ENCODE measurements around the gene ADCK1. TPM values are rescaled to one million over a fixed set of nuclear protein-coding genes. Genes with fewer than 3 reads are reported as not detected.
"Not testable (repeated sequence)": the region's sequence is repeated elsewhere in the genome, so short reads cannot be mapped to it uniquely, and the experiment has no call there.

The ADCK1 gene
- total RNA-seq, 1 donor from 2014 or later = 7.8 TPM

- DNase-seq (ENCODE audit: extremely low spot score, unreplicated experiment) = no peak
- Mint-ChIP-seq H3K27ac (ENCODE audit: unreplicated experiment) (no peak overlapping the region), H3K9me3 (ENCODE audit: unreplicated experiment) (peaks cover 15% of the 10 kb centered on the region), H3K36me3 (ENCODE audit: unreplicated experiment) (peaks cover 13% of the 10 kb centered on the region), H3K4me1 (ENCODE audit: unreplicated experiment) (peaks cover 8% of the 10 kb centered on the region), H3K4me3 (ENCODE audit: unreplicated experiment) (no peak overlapping the region), H3K27me3 (ENCODE audit: unreplicated experiment) (no peaks in the 10 kb centered on the region)
- no peak for TF ChIP-seq CTCF (IDR thresholded peaks at IDR 0.05)
Measured at GRCh38 chr14:77885367-77885766, 85.5 kb downstream of the ADCK1 start.

DNA sequence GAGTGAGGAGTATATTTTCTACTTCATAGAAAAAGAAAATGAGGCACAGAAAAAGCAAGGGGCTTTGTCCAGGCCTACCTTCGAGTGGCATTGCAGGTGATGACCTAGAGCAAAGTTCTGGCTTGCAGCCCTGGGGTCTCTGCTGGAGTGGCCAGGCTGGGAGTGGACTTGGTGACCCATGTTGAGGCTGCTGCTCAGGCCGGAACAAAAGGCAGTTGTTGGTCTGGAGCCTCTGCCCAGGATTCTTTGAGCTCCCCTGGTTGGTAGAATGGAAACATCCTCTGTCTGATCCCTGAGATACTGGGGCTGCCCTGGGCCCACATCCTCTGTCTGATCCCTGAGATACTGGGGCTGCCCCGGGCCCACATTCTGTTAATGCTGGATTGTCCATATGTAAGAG, 86.1 kb downstream of the ADCK1 start:
- Mint-ChIP-seq H3K4me1 (ENCODE audit: unreplicated experiment) (peaks cover 8% of the 10 kb centered on the region), H3K4me3 (ENCODE audit: unreplicated experiment) (no peak overlapping the region), H3K27me3 (ENCODE audit: unreplicated experiment) (no peaks in the 10 kb centered on the region), H3K27ac (ENCODE audit: unreplicated experiment) (no peak overlapping the region), H3K36me3 (ENCODE audit: unreplicated experiment) (peaks cover 18% of the 10 kb centered on the region), H3K9me3 (ENCODE audit: unreplicated experiment) (peaks cover 18% of the 10 kb centered on the region)
- no peak for DNase-seq (ENCODE audit: extremely low spot score, unreplicated experiment)
- no peak for TF ChIP-seq CTCF (IDR thresholded peaks at IDR 0.05)

- H3K27me3 Mint-ChIP-seq (ENCODE audit: unreplicated experiment); DNase-seq (ENCODE audit: extremely low spot score, unreplicated experiment); H3K4me1 Mint-ChIP-seq (ENCODE audit: unreplicated experiment); H3K4me3 Mint-ChIP-seq (ENCODE audit: unreplicated experiment); H3K27ac Mint-ChIP-seq (ENCODE audit: unreplicated experiment): not testable (repeated sequence)
- H3K36me3 Mint-ChIP-seq (ENCODE audit: unreplicated experiment) = peaks cover 18% of the 10 kb centered on the region
- H3K9me3 Mint-ChIP-seq (ENCODE audit: unreplicated experiment) = peaks cover 18% of the 10 kb centered on the region
Measured at GRCh38 chr14:77888903-77889302, 89.0 kb downstream of the ADCK1 start.

DNA sequence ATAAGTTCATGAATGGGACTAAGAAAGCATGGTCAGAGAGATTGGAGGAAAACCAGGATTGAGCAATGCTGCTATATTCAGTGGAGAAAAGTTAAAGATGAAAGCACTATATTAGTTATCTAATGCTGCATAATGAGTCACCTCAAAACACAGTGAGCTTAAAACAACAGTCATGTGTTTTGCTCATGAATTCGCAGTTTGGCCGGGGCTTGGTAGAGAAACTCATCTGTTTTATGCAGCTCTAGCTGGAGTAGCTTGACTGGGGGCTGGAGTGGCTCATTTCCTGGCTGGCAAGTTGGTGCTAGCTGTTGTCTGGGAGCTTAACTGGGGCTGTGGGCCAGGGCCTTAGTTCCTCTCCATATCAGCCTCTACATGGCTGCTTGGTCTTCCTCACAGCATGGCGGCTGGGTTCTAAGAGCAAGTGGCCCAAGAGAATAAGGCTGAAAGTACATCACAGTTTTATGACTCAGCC, 90.1 kb downstream of the ADCK1 start:
- Mint-ChIP-seq H3K27me3 (ENCODE audit: unreplicated experiment) (no peaks in the 10 kb centered on the region), H3K4me1 (ENCODE audit: unreplicated experiment) (no peaks in the 10 kb centered on the region), H3K4me3 (ENCODE audit: unreplicated experiment) (no peak overlapping the region), H3K36me3 (ENCODE audit: unreplicated experiment) (peaks cover 18% of the 10 kb centered on the region), H3K27ac (ENCODE audit: unreplicated experiment) (no peak overlapping the region), H3K9me3 (ENCODE audit: unreplicated experiment) (peaks cover 18% of the 10 kb centered on the region)
- no peak for TF ChIP-seq CTCF (IDR thresholded peaks at IDR 0.05)
- DNase-seq (ENCODE audit: extremely low spot score, unreplicated experiment) = no peak

DNA sequence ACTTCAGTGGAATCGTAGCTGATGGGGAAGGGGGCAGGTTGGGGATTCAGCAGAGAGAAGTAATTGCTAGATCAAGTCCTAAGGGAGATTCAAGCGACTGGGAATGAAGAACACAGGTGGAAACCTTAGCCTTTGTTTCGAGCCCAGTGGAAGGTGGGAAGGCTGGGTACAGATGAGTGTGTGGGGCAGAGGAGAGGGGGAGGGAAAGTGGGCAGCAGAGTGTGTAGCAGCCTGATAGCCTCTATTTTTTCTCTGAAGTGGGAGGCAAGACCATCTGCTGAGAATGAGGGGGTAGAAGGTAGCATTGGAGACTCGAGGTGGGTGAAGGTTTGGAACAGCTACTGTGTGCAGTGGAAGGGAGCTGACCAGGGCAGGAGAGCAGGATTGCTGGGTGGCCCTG, 91.0 kb downstream of the ADCK1 start:
- no peak for TF ChIP-seq CTCF (IDR thresholded peaks at IDR 0.05)
- no peaks in the 10 kb centered on the region for H3K27me3 Mint-ChIP-seq (ENCODE audit: unreplicated experiment)
- H3K36me3 Mint-ChIP-seq (ENCODE audit: unreplicated experiment) = peaks cover 18% of the 10 kb centered on the region
- DNase-seq (ENCODE audit: extremely low spot score, unreplicated experiment) = no peak
- peaks cover 18% of the 10 kb centered on the region for H3K9me3 Mint-ChIP-seq (ENCODE audit: unreplicated experiment)
- H3K4me1 Mint-ChIP-seq (ENCODE audit: unreplicated experiment) = no peaks in the 10 kb centered on the region
- no peak overlapping the region for H3K4me3 Mint-ChIP-seq (ENCODE audit: unreplicated experiment)
- no peak overlapping the region for H3K27ac Mint-ChIP-seq (ENCODE audit: unreplicated experiment)

- DNase-seq (ENCODE audit: extremely low spot score, unreplicated experiment) = no peak
Measured at GRCh38 chr14:77892381-77892871, 92.5 kb downstream of the ADCK1 start.

More at GRCh38 chr14:77892381-77892871, 92.5 kb downstream of the ADCK1 start:
- Mint-ChIP-seq H3K27ac (ENCODE audit: unreplicated experiment) (no peak overlapping the region), H3K36me3 (ENCODE audit: unreplicated experiment) (peaks cover 18% of the 10 kb centered on the region), H3K4me1 (ENCODE audit: unreplicated experiment) (peaks cover 2% of the 10 kb centered on the region), H3K27me3 (ENCODE audit: unreplicated experiment) (no peaks in the 10 kb centered on the region), H3K9me3 (ENCODE audit: unreplicated experiment) (peaks cover 18% of the 10 kb centered on the region), H3K4me3 (ENCODE audit: unreplicated experiment) (no peak overlapping the region)
- TF ChIP-seq CTCF (IDR thresholded peaks at IDR 0.05) = no peak

All from osteocyte (in vitro differentiated cells).